K562 (cell line): ENCODE results near the gene SESN3.

Experiments used
- POLR2A ChIP-seq: fragments of 450-650 bp; conservative IDR thresholded peaks from 2 replicates; pipeline ENCODE4 v1.6.1; 2016
- POLR2H ChIP-seq: IDR thresholded peaks from 2 replicates; pipeline ENCODE4 v1.6.1; 2016; ENCODE audit warnings: missing genetic modification characterization, low read depth, mild to moderate bottlenecking, control low read depth, missing compliant biosample characterization, moderate library complexity
- RAD21 ChIP-seq, 2 experiments: fragments of 250-450 bp in 1 of 2; fragments of 450-650 bp in 1 of 2; sonication (Bioruptor Pico) in 1 of 2; formaldehyde crosslinking in 1 of 2; IDR thresholded peaks in 1 of 2; conservative IDR thresholded peaks in 1 of 2; 2 replicates each; pipeline versions ENCODE4 v1.4.0 to v1.8.0; 2020 to 2022; ENCODE audit warnings: mild to moderate bottlenecking in 2 of 2, moderate library complexity in 1 of 2
- RBM34 ChIP-seq: fragments of 200-400 bp; formaldehyde crosslinking; IDR thresholded peaks from 2 replicates; pipeline ENCODE4 v1.6.1; 2018; ENCODE audit warnings: low read length, borderline replicate concordance; ENCODE audit not compliant: insufficient read depth
- ZKSCAN1 ChIP-seq: fragments of 150-350 bp; IDR thresholded peaks from 2 replicates; pipeline ENCODE4 v1.6.1; 2016; ENCODE audit warnings: low read depth, low read length
- ZNF274 ChIP-seq: IDR thresholded peaks from 2 replicates; pipeline ENCODE4 v1.6.1; 2011; ENCODE audit warnings: low read depth, mild to moderate bottlenecking, low read length, moderate library complexity, borderline replicate concordance
- ZNF699 ChIP-seq: fragments of 250-450 bp; sonication (Bioruptor Pico); IDR thresholded peaks from 2 replicates; pipeline ENCODE4 v1.8.0; 2021; ENCODE audit warnings: mild to moderate bottlenecking, moderate library complexity; ENCODE audit not compliant: insufficient replicate concordance
- TF ChIP-seq, protein P1 (sequence below): sonication (generic); formaldehyde crosslinking; IDR thresholded peaks from 2 replicates; pipeline ENCODE4 v1.5.0; 2020; ENCODE audit warnings: missing genetic modification reagents
- TF ChIP-seq, protein P2 (sequence below), 3 experiments: IDR thresholded peaks in 2 of 3; conservative IDR thresholded peaks in 1 of 3; 2 replicates each; pipeline ENCODE4 v1.5.1; 2011 to 2012; ENCODE audit warnings: low read length in 3 of 3, mild to moderate bottlenecking in 3 of 3, control low read depth in 2 of 3, improper control_type of control experiment in 1 of 3, inconsistent platforms in 1 of 3, low read depth in 1 of 3, mixed read lengths in 1 of 3, moderate library complexity in 1 of 3; ENCODE audit not compliant: insufficient read depth in 2 of 3
- TF ChIP-seq, protein P3 (sequence below): sonication (generic); formaldehyde crosslinking; IDR thresholded peaks from 2 replicates; pipeline ENCODE4 v1.9.0; 2022; ENCODE audit warnings: mild to moderate bottlenecking, missing genetic modification reagents
- TF ChIP-seq, protein P4 (sequence below): fragments of 250-450 bp; sonication (Bioruptor Pico); IDR thresholded peaks from 2 replicates; pipeline ENCODE4 v1.9.0; 2021; ENCODE audit warnings: mild to moderate bottlenecking, inconsistent platforms

DNA sequence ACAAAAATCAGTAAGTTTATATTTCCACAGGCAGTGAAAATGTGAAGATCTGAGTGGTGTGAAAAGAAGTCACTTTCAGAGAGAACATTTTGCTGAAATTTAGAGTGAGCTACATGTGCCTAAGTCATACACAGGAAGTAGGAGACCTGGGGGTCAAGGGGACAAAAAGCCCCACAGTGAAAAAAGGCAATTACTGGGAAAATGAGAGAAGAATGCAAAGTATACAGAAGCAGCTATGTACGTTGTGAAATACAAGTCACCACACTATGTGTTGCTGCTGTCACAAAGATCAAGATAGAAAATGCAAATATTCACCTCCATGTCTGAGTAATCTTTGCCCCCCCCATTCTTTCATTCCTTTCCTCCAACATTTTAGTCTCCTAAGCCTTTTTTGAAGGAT lies 21.6 kb upstream of the SESN3 start:
- TF ChIP-seq, protein P1, sequence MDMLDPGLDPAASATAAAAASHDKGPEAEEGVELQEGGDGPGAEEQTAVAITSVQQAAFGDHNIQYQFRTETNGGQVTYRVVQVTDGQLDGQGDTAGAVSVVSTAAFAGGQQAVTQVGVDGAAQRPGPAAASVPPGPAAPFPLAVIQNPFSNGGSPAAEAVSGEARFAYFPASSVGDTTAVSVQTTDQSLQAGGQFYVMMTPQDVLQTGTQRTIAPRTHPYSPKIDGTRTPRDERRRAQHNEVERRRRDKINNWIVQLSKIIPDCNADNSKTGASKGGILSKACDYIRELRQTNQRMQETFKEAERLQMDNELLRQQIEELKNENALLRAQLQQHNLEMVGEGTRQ: no peak
- TF ChIP-seq, protein P2, sequence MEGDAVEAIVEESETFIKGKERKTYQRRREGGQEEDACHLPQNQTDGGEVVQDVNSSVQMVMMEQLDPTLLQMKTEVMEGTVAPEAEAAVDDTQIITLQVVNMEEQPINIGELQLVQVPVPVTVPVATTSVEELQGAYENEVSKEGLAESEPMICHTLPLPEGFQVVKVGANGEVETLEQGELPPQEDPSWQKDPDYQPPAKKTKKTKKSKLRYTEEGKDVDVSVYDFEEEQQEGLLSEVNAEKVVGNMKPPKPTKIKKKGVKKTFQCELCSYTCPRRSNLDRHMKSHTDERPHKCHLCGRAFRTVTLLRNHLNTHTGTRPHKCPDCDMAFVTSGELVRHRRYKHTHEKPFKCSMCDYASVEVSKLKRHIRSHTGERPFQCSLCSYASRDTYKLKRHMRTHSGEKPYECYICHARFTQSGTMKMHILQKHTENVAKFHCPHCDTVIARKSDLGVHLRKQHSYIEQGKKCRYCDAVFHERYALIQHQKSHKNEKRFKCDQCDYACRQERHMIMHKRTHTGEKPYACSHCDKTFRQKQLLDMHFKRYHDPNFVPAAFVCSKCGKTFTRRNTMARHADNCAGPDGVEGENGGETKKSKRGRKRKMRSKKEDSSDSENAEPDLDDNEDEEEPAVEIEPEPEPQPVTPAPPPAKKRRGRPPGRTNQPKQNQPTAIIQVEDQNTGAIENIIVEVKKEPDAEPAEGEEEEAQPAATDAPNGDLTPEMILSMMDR (IDR thresholded peaks at IDR 0.05 in 2 of 3, conservative IDR thresholded peaks at IDR 0.05 in 1 of 3; ENCODE audit: insufficient read depth in 2 of 3, low read depth in 1 of 3, low read length in 3 of 3): no peak
- TF ChIP-seq POLR2H (tag) (no peak), RBM34 (no peak), ZNF274 (no peak), ZNF699 (no peak), POLR2A (no peak), RAD21 (CRISPR knock-in tag; conservative IDR thresholded peaks at IDR 0.05 in 1 of 2, IDR thresholded peaks at IDR 0.05 in 1 of 2) (no peak), ZKSCAN1 (no peak)
- TF ChIP-seq, protein P3, sequence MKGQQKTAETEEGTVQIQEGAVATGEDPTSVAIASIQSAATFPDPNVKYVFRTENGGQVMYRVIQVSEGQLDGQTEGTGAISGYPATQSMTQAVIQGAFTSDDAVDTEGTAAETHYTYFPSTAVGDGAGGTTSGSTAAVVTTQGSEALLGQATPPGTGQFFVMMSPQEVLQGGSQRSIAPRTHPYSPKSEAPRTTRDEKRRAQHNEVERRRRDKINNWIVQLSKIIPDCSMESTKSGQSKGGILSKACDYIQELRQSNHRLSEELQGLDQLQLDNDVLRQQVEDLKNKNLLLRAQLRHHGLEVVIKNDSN: no peak
- TF ChIP-seq, protein P4, sequence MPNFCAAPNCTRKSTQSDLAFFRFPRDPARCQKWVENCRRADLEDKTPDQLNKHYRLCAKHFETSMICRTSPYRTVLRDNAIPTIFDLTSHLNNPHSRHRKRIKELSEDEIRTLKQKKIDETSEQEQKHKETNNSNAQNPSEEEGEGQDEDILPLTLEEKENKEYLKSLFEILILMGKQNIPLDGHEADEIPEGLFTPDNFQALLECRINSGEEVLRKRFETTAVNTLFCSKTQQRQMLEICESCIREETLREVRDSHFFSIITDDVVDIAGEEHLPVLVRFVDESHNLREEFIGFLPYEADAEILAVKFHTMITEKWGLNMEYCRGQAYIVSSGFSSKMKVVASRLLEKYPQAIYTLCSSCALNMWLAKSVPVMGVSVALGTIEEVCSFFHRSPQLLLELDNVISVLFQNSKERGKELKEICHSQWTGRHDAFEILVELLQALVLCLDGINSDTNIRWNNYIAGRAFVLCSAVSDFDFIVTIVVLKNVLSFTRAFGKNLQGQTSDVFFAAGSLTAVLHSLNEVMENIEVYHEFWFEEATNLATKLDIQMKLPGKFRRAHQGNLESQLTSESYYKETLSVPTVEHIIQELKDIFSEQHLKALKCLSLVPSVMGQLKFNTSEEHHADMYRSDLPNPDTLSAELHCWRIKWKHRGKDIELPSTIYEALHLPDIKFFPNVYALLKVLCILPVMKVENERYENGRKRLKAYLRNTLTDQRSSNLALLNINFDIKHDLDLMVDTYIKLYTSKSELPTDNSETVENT (CRISPR knock-in tag): no peak
